Thoracic aorta (tissue), 2 donors: ENCODE results near the gene CCPG1. TPM values are rescaled to one million over a fixed set of nuclear protein-coding genes. Genes with fewer than 3 reads are reported as not detected.
A peak's percentile ranks its signal among the peaks of the same experiment; 100 is the strongest.
"Not testable (repeated sequence)": the region's sequence is repeated elsewhere in the genome, so short reads cannot be mapped to it uniquely, and the experiment has no call there.

ENCODE experiments used
- ATAC-seq: fragments of 150-250 bp; one replicate; pipeline ENCODE4 v1.8.0; 2017; ENCODE audit warnings: low read depth; ENCODE audit not compliant: insufficient number of reproducible peaks, low FRiP score
- DNase-seq: peaks from one replicate; pipeline ENCODE4 v3.0.0-alpha.2; 2020; ENCODE audit warnings: low spot score
- H3K27ac ChIP-seq, 2 donors: fragments of 200-600 bp; sonication (generic); 1 replicate in 1 of 2; 2 replicates in 1 of 2; pipeline ENCODE4 v1.5.1; 2016; ENCODE audit warnings: mild to moderate bottlenecking in 2 of 2, moderate library complexity in 2 of 2
- H3K27me3 ChIP-seq: fragments of 200-600 bp; sonication (generic); replicated peaks from 2 replicates; pipeline ENCODE4 v1.6.0; 2016; ENCODE audit warnings: mild to moderate bottlenecking; ENCODE audit not compliant: insufficient read depth
- H3K36me3 ChIP-seq: fragments of 200-600 bp; sonication (generic); one replicate; pipeline ENCODE4 v1.5.1; 2016
- H3K4me1 ChIP-seq, 2 donors: fragments of 200-600 bp; sonication (generic); 1 replicate in 1 of 2; 2 replicates in 1 of 2; pipeline versions ENCODE4 v1.5.1 to v1.6.0; 2016; ENCODE audit warnings: low read depth in 2 of 2, mild to moderate bottlenecking in 1 of 2; ENCODE audit not compliant: control insufficient read depth in 1 of 2
- H3K4me3 ChIP-seq: fragments of 200-600 bp; sonication (generic); 2 replicates; pipeline ENCODE4 v1.5.1; 2016; ENCODE audit warnings: mild to moderate bottlenecking
- H3K9me3 ChIP-seq: fragments of 200-600 bp; sonication (generic); 2 replicates; pipeline ENCODE4 v1.5.1; 2016
- total RNA-seq, 2 donors: library from RNA; depleted of rRNA; stranded (reverse); fragments of >200 nt; gene quantifications; one replicate each; pipeline versions ENCODE4 v1.1.0 to v1.2.3, GENCODE V29; 2016
- TF ChIP-seq, protein P1 (sequence below): fragments of 200-600 bp; sonication (generic); IDR thresholded peaks from one replicate; pipeline ENCODE4 v1.5.1; 2019; ENCODE audit warnings: antibody characterized with exemption

CCPG1 gene, protein sequence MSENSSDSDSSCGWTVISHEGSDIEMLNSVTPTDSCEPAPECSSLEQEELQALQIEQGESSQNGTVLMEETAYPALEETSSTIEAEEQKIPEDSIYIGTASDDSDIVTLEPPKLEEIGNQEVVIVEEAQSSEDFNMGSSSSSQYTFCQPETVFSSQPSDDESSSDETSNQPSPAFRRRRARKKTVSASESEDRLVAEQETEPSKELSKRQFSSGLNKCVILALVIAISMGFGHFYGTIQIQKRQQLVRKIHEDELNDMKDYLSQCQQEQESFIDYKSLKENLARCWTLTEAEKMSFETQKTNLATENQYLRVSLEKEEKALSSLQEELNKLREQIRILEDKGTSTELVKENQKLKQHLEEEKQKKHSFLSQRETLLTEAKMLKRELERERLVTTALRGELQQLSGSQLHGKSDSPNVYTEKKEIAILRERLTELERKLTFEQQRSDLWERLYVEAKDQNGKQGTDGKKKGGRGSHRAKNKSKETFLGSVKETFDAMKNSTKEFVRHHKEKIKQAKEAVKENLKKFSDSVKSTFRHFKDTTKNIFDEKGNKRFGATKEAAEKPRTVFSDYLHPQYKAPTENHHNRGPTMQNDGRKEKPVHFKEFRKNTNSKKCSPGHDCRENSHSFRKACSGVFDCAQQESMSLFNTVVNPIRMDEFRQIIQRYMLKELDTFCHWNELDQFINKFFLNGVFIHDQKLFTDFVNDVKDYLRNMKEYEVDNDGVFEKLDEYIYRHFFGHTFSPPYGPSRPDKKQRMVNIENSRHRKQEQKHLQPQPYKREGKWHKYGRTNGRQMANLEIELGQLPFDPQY
- total RNA-seq, result 100 to 1,000 TPM; 116 to 122 TPM

DNA sequence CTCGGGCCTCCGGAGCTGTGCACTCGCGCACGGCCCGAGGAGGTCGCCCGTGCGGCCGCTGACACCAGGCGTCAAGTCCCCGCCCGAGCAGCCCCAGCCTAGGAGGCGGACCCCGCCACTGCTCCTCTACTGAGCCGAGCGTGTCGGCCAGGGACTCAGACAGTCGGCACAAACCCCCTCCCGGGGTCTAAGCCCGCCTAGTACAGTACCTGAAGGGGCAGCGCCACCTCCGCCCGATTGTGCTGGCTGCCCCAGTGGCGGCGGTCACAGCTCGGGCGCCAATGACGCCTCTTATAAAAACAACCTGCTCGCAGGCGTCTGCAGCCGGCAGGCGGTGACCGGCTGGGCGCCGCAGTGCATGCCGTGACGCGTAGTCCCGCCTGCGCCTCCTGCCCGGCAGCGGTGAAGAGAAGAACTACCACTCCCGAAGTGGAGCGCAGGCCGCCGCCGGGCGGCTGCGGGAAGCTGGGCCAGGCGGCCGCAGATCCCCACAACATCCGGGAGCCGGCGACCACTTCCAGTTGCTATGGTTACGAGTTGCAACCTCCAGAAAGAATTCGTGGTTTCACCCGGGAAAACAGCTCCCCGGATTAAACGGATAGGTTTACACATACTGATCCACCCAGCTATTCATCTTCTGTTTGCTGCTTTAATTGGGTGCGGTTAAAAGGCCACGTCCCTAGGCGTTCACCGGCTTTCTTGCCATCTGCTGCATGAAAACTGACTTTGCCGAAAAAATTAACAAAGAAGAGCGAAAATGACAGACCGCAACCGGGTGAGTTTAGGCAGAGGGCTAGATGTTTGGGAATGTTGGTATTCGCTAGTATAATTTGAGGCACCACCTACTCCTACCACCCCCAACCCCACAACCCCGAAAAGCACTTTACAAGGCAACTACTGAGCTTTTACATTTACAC lies at the start of gene CCPG1, which contains the start of gene PIERCE2:
TSS of gene CCPG1 (minus strand) at position 348 of the 917 bp plus-strand sequence. CDS start 18,935 bp downstream, outside the sequence.
TSS of gene PIERCE2 (plus strand) at position 484 of the 917 bp plus-strand sequence. CDS start at position 758, 274 bp downstream.
- peaks cover 22 to 33% of the 10 kb centered on the region in 2 donors for H3K4me1 ChIP-seq
- TF ChIP-seq, protein P1, sequence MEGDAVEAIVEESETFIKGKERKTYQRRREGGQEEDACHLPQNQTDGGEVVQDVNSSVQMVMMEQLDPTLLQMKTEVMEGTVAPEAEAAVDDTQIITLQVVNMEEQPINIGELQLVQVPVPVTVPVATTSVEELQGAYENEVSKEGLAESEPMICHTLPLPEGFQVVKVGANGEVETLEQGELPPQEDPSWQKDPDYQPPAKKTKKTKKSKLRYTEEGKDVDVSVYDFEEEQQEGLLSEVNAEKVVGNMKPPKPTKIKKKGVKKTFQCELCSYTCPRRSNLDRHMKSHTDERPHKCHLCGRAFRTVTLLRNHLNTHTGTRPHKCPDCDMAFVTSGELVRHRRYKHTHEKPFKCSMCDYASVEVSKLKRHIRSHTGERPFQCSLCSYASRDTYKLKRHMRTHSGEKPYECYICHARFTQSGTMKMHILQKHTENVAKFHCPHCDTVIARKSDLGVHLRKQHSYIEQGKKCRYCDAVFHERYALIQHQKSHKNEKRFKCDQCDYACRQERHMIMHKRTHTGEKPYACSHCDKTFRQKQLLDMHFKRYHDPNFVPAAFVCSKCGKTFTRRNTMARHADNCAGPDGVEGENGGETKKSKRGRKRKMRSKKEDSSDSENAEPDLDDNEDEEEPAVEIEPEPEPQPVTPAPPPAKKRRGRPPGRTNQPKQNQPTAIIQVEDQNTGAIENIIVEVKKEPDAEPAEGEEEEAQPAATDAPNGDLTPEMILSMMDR, result peak; percentile 96

GRCh38 chr15:55457401-55458022 lies 49.4 kb upstream of the CCPG1 start:
- TF ChIP-seq, protein P1, result no peak

More for the DNA sequence above, at the start of gene CCPG1, which contains the start of gene PIERCE2:
- DNase-seq, result peak; percentile 64
- H3K27ac ChIP-seq, result peak within 1 kb of the TSS; percentile 84 to 94
- H3K4me3 ChIP-seq, result peak within 1 kb of the TSS; percentile 85
- H3K9me3 ChIP-seq, result no peaks in the 10 kb centered on the region
- H3K27me3 ChIP-seq, result no peaks in the 10 kb centered on the region
- no peaks in the 10 kb centered on the region for H3K36me3 ChIP-seq
- peak; percentile 95 for ATAC-seq

DNA sequence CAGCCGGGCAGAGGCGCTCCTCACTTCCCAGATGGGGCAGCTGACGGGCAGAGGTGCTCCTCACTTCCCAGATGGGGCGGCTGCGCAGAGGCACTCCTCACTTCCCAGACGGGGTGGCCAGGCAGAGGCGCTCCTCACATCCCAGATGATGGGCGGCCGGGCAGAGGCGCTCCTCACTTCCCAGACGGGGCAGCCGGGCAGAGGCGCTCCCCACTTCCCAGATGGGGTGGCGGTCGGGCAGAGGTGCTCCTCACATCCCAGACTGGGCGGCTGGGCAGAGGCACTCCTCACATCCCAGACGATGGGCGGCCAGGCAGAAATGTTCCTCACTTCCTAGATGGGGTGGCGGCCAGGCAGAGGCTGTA lies 38.9 kb upstream of the CCPG1 start:
- not testable (repeated sequence) for H3K27ac ChIP-seq, H3K9me3 ChIP-seq, ATAC-seq, H3K36me3 ChIP-seq, DNase-seq, H3K4me1 ChIP-seq, H3K4me3 ChIP-seq, H3K27me3 ChIP-seq

More at GRCh38 chr15:55457401-55458022, 49.4 kb upstream of the CCPG1 start:
- DNase-seq (no peak), ATAC-seq (no peak)
- Histone ChIP-seq H3K4me1 (no peaks in the 10 kb centered on the region), H3K36me3 (no peaks in the 10 kb centered on the region), H3K27ac (no peak overlapping the region), H3K9me3 (peaks cover 3% of the 10 kb centered on the region), H3K27me3 (no peaks in the 10 kb centered on the region), H3K4me3 (no peak overlapping the region)

- not testable (repeated sequence) for H3K9me3 ChIP-seq, H3K27me3 ChIP-seq, H3K4me1 ChIP-seq, DNase-seq, ATAC-seq, H3K27ac ChIP-seq, H3K4me3 ChIP-seq, H3K36me3 ChIP-seq
Observed at GRCh38 chr15:55446379-55447029, 38.3 kb upstream of the CCPG1 start.

DNA sequence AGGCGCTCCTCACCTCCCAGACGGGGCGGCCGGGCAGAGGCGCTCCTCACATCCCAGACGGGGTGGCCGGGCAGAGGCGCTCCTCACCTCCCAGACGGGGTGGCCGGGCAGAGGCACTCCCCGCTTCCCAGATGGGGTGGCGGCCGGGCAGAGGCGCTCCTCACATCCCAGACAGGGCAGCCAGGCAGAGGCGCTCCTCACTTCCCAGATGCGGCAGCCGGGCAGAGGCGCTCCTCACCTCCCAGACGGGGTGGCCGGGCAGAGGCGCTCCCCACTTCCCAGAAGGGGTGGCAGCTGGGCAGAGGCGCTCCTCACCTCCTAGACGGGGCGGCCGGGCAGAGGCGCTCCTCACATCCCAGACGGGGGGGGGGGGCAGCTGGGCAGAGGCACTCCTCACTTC lies 37.8 kb upstream of the CCPG1 start:
- H3K4me1 ChIP-seq, DNase-seq, H3K27ac ChIP-seq, H3K27me3 ChIP-seq, H3K36me3 ChIP-seq, ATAC-seq, H3K4me3 ChIP-seq, H3K9me3 ChIP-seq: not testable (repeated sequence)

GRCh38 chr15:55443141-55443540 lies 35.0 kb upstream of the CCPG1 start:
- H3K4me3 ChIP-seq, H3K27me3 ChIP-seq, H3K9me3 ChIP-seq, H3K27ac ChIP-seq, ATAC-seq, H3K36me3 ChIP-seq, DNase-seq, H3K4me1 ChIP-seq: not testable (repeated sequence)
